H9 (cell line): ENCODE data around the gene KIAA0753. TPM values are rescaled to one million over a fixed set of nuclear protein-coding genes. Genes with fewer than 3 reads are reported as not detected.

ENCODE experiments used
- DNase-seq: peaks from one replicate; pipeline ENCODE4 v3.0.0-alpha.2; 2017
- H2AFZ ChIP-seq: one replicate; pipeline ENCODE4 v1.6.1; 2013; ENCODE audit warnings: mild to moderate bottlenecking, low read length, control low read depth, moderate library complexity
- H2AK5ac ChIP-seq: 2 replicates; pipeline ENCODE4 v1.6.1; 2013; ENCODE audit warnings: low read length, control low read depth, mixed read lengths; ENCODE audit not compliant: insufficient read length
- H2BK120ac ChIP-seq: one replicate; pipeline ENCODE4 v1.6.1; 2013; ENCODE audit warnings: low read depth, mild to moderate bottlenecking, low read length, control low read depth, inconsistent platforms; ENCODE audit not compliant: poor library complexity, severe bottlenecking
- H2BK12ac ChIP-seq: 2 replicates; pipeline ENCODE4 v1.6.1; 2013; ENCODE audit warnings: low read length, control low read depth, mixed read lengths, low read depth; ENCODE audit not compliant: insufficient read length
- H2BK15ac ChIP-seq: 2 replicates; pipeline ENCODE4 v1.6.1; 2013; ENCODE audit warnings: low read depth, low read length, control low read depth
- H2BK20ac ChIP-seq: one replicate; pipeline ENCODE4 v1.6.1; 2013; ENCODE audit warnings: low read depth, mild to moderate bottlenecking, low read length, control low read depth, inconsistent platforms; ENCODE audit not compliant: poor library complexity, severe bottlenecking
- H2BK5ac ChIP-seq: 2 replicates; pipeline ENCODE4 v1.6.1; 2013; ENCODE audit warnings: low read length, control low read depth, mixed read lengths; ENCODE audit not compliant: insufficient read length
- H3K14ac ChIP-seq: 2 replicates; pipeline ENCODE4 v1.6.1; 2013; ENCODE audit warnings: low read length, control low read depth; ENCODE audit not compliant: insufficient read depth
- H3K18ac ChIP-seq: 2 replicates; pipeline ENCODE4 v1.6.1; 2013; ENCODE audit warnings: low read depth, mild to moderate bottlenecking, mixed read lengths, low read length, control low read depth; ENCODE audit not compliant: insufficient read length
- H3K23ac ChIP-seq: 2 replicates; pipeline ENCODE4 v1.6.1; 2013; ENCODE audit warnings: low read length, control low read depth, mixed read lengths, low read depth; ENCODE audit not compliant: insufficient read length
- H3K23me2 ChIP-seq: 2 replicates; pipeline ENCODE4 v1.6.1; 2013; ENCODE audit warnings: low read depth, mild to moderate bottlenecking, mixed read lengths, low read length, control low read depth; ENCODE audit not compliant: insufficient read length, poor library complexity, severe bottlenecking
- H3K27ac ChIP-seq: 2 replicates; pipeline ENCODE4 v1.5.1; 2013; ENCODE audit warnings: low read length, control low read depth, mixed read lengths, low read depth; ENCODE audit not compliant: insufficient read length
- H3K27me3 ChIP-seq: 2 replicates; pipeline ENCODE4 v1.6.1; 2013; ENCODE audit warnings: low read length, control low read depth, inconsistent platforms; ENCODE audit not compliant: insufficient read depth
- H3K4ac ChIP-seq: 2 replicates; pipeline ENCODE4 v1.6.1; 2013; ENCODE audit warnings: low read depth, mild to moderate bottlenecking, control low read depth, inconsistent platforms, low read length, moderate library complexity
- H3K4me1 ChIP-seq: 2 replicates; pipeline ENCODE4 v1.6.1; 2013; ENCODE audit warnings: low read length, control low read depth, inconsistent platforms; ENCODE audit not compliant: insufficient read depth
- H3K4me2 ChIP-seq: 2 replicates; pipeline ENCODE4 v1.6.1; 2013; ENCODE audit warnings: low read length, control low read depth, mixed read lengths; ENCODE audit not compliant: insufficient read length, insufficient read depth
- H3K56ac ChIP-seq: 2 replicates; pipeline ENCODE4 v1.6.1; 2013; ENCODE audit warnings: low read depth, mild to moderate bottlenecking, mixed read lengths, low read length, control low read depth; ENCODE audit not compliant: insufficient read length
- H3K79me1 ChIP-seq: 2 replicates; pipeline ENCODE4 v1.6.1; 2013; ENCODE audit warnings: low read depth, mild to moderate bottlenecking, moderate library complexity, low read length, control low read depth, inconsistent platforms; ENCODE audit not compliant: insufficient read depth, poor library complexity, severe bottlenecking
- H3K79me2 ChIP-seq: 2 replicates; pipeline ENCODE4 v1.6.1; 2013; ENCODE audit warnings: low read length, control low read depth, inconsistent platforms; ENCODE audit not compliant: insufficient read depth
- H3K9ac ChIP-seq: 2 replicates; pipeline ENCODE4 v1.6.1; 2013; ENCODE audit warnings: low read length, control low read depth, mixed read lengths; ENCODE audit not compliant: insufficient read length; ENCODE audit errors: extremely low read depth
- H3K9me3 ChIP-seq: one replicate; pipeline ENCODE4 v1.6.1; 2013; ENCODE audit warnings: low read depth, low read length, inconsistent platforms; ENCODE audit not compliant: control insufficient read depth
- H3T11ph ChIP-seq: one replicate; pipeline ENCODE4 v1.6.1; 2013; ENCODE audit warnings: mild to moderate bottlenecking, low read length, control low read depth, inconsistent platforms
- H4K20me1 ChIP-seq: one replicate; pipeline ENCODE4 v1.6.1; 2013; ENCODE audit not compliant: control insufficient read depth, insufficient read length, insufficient read depth
- H4K5ac ChIP-seq: 2 replicates; pipeline ENCODE4 v1.6.1; 2013; ENCODE audit warnings: low read depth, mild to moderate bottlenecking, mixed read lengths, low read length, control low read depth; ENCODE audit not compliant: insufficient read length
- H4K8ac ChIP-seq: replicated peaks from 2 replicates; pipeline ENCODE4 v1.6.1; 2013; ENCODE audit warnings: low read length, control low read depth, mixed read lengths, low read depth; ENCODE audit not compliant: insufficient read length
- H4K91ac ChIP-seq: 2 replicates; pipeline ENCODE4 v1.6.1; 2013; ENCODE audit warnings: low read depth, mild to moderate bottlenecking, moderate library complexity, mixed read lengths, low read length, control low read depth; ENCODE audit not compliant: insufficient read length
- H3K27ac Mint-ChIP-seq, 3 experiments: 2 replicates in 2 of 3; 3 replicates in 1 of 3; pipeline ENCODE4 v1.8.0; 2020 to 2021; ENCODE audit warnings: mixed read lengths in 3 of 3, mild to moderate bottlenecking in 1 of 3, moderate library complexity in 1 of 3
- H3K27me3 Mint-ChIP-seq: 2 replicates; pipeline ENCODE4 v1.8.0; 2021; ENCODE audit warnings: low read depth, mild to moderate bottlenecking, moderate library complexity, mixed read lengths
- H3K36me3 Mint-ChIP-seq, 3 experiments: 2 replicates in 2 of 3; 3 replicates in 1 of 3; pipeline ENCODE4 v1.8.0; 2020 to 2021; ENCODE audit warnings: low read depth in 3 of 3, mixed read lengths in 3 of 3; ENCODE audit not compliant: insufficient read depth in 1 of 3
- H3K4me1 Mint-ChIP-seq, 2 experiments: 2 replicates each; pipeline ENCODE4 v1.8.0; 2020; ENCODE audit warnings: mixed read lengths in 2 of 2
- H3K4me3 Mint-ChIP-seq, 2 experiments: 2 replicates in 1 of 2; 3 replicates in 1 of 2; pipeline ENCODE4 v1.8.0; 2020 to 2021; ENCODE audit warnings: mild to moderate bottlenecking in 2 of 2, mixed read lengths in 2 of 2, moderate library complexity in 1 of 2
- H3K9me3 Mint-ChIP-seq, 2 experiments: 2 replicates in 1 of 2; 3 replicates in 1 of 2; pipeline ENCODE4 v1.8.0; 2020; ENCODE audit warnings: mild to moderate bottlenecking in 2 of 2, mixed read lengths in 2 of 2, moderate library complexity in 1 of 2
- WGBS: extraction: QIAGEN DNeasy Blood & Tissue Kit; methylation state at CpG from one replicate; pipeline ENCODE4 v1.1.7; 2013; ENCODE audit warnings: missing lambda C conversion rate, low lambda C conversion rate, mixed read lengths; ENCODE audit not compliant: insufficient read length; ENCODE audit errors: extremely low coverage; 5-methylcytosine and 5-hydroxymethylcytosine counted together
- total RNA-seq: library from RNA; stranded (reverse); gene quantifications from 2 replicates; pipeline ENCODE4 v1.2.1, GENCODE V29; 2021
- TF ChIP-seq, protein P1 (sequence below): fragments of 200-600 bp; sonication (generic); conservative IDR thresholded peaks from 3 replicates; pipeline ENCODE4 v1.8.0; 2021; ENCODE audit warnings: antibody characterized with exemption, mild to moderate bottlenecking

Gene KIAA0753
- total RNA-seq, 1 experiment from 2014 or later, result 37.2 TPM

GRCh38 chr17:6580625-6581024 lies 59.9 kb downstream of the KIAA0753 start:
- Mint-ChIP-seq H3K4me3 (no peak overlapping the region), H3K27me3 (no peaks in the 10 kb centered on the region), H3K36me3 (peaks cover 47 to 83% (median 70%) of the 10 kb centered on the region in 3 experiments), H3K27ac (no peak overlapping the region), H3K4me1 (peaks cover 6 to 28% of the 10 kb centered on the region in 2 experiments), H3K9me3 (peaks cover 14 to 15% of the 10 kb centered on the region in 2 experiments)
- H2BK15ac ChIP-seq, result no peak overlapping the region
- no peak overlapping the region for H3T11ph ChIP-seq
- H3K27me3 ChIP-seq, result no peaks in the 10 kb centered on the region
- H2BK12ac ChIP-seq, result no peak overlapping the region
- H3K4ac ChIP-seq, result no peak overlapping the region
- WGBS, result no CpG with 5 or more reads among the region's 9 CpGs
- no peaks in the 10 kb centered on the region for H3K9me3 ChIP-seq
- no peak overlapping the region for H2BK5ac ChIP-seq
- no peaks in the 10 kb centered on the region for H3K23me2 ChIP-seq
- peaks cover under 1% of the 10 kb centered on the region; the same call in 1 of the 2 replicates for H3K4me1 ChIP-seq
- no peak overlapping the region for H3K9ac ChIP-seq
- H3K23ac ChIP-seq, result no peak overlapping the region
- H3K79me2 ChIP-seq, result no peaks in the 10 kb centered on the region
- no peak overlapping the region for H3K27ac ChIP-seq
- no peak overlapping the region for H2AK5ac ChIP-seq
- no peak overlapping the region for H3K56ac ChIP-seq
- TF ChIP-seq, protein P1, sequence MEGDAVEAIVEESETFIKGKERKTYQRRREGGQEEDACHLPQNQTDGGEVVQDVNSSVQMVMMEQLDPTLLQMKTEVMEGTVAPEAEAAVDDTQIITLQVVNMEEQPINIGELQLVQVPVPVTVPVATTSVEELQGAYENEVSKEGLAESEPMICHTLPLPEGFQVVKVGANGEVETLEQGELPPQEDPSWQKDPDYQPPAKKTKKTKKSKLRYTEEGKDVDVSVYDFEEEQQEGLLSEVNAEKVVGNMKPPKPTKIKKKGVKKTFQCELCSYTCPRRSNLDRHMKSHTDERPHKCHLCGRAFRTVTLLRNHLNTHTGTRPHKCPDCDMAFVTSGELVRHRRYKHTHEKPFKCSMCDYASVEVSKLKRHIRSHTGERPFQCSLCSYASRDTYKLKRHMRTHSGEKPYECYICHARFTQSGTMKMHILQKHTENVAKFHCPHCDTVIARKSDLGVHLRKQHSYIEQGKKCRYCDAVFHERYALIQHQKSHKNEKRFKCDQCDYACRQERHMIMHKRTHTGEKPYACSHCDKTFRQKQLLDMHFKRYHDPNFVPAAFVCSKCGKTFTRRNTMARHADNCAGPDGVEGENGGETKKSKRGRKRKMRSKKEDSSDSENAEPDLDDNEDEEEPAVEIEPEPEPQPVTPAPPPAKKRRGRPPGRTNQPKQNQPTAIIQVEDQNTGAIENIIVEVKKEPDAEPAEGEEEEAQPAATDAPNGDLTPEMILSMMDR, result no peak
- DNase-seq, result no peak
- H2BK20ac ChIP-seq, result no peak overlapping the region
- no peak overlapping the region for H2AFZ ChIP-seq
- H2BK120ac ChIP-seq, result no peak overlapping the region
- H3K4me2 ChIP-seq, result no peak overlapping the region
- H3K18ac ChIP-seq, result no peak overlapping the region
- H3K79me1 ChIP-seq, result no peaks in the 10 kb centered on the region
- no peak overlapping the region for H4K91ac ChIP-seq
- no peak overlapping the region for H3K14ac ChIP-seq
- no peak overlapping the region for H4K8ac ChIP-seq
- H4K20me1 ChIP-seq, result no peaks in the 10 kb centered on the region
- H4K5ac ChIP-seq, result no peak overlapping the region
